GM18951 (cell line): ENCODE data around the gene FLACC1.

ENCODE experiments used
- POLR2A ChIP-seq: IDR thresholded peaks from 4 replicates; pipeline ENCODE4 v1.6.1; 2011; ENCODE audit warnings: mild to moderate bottlenecking; ENCODE audit not compliant: insufficient read length, insufficient read depth; ENCODE audit errors: extremely low read depth
- in situ Hi-C: fragments of 300-500 bp; cut with MboI; formaldehyde crosslinking; loops from one replicate; pipeline ENCODE4 v1.12.0; 2022; ENCODE audit warnings: low sequenced_read_pairs, mixed read lengths, inconsistent platforms; ENCODE audit not compliant: unreplicated experiment

The FLACC1 gene

GRCh38 chr2:201280191-201281040 is 76.7 kb downstream of the FLACC1 start:
- TF ChIP-seq POLR2A, result no peak
- in situ Hi-C loops, result no loop called here

- in situ Hi-C loops, result no loop called here
- TF ChIP-seq POLR2A, result no peak
Observed at GRCh38 chr2:201279079-201279478, 78.1 kb downstream of the FLACC1 start.

GRCh38 chr2:201276511-201276910 is 80.6 kb downstream of the FLACC1 start:
- in situ Hi-C loops, result no loop called here
- TF ChIP-seq POLR2A, result no peak

GRCh38 chr2:201275990-201276389 is 81.2 kb downstream of the FLACC1 start:
- in situ Hi-C loops, result no loop called here
- TF ChIP-seq POLR2A, result no peak

- in situ Hi-C loops, result no loop called here
- no peak for TF ChIP-seq POLR2A
Observed at GRCh38 chr2:201275069-201275468, 82.1 kb downstream of the FLACC1 start.

GRCh38 chr2:201273330-201273983 is 83.7 kb downstream of the FLACC1 start:
- in situ Hi-C loops, result no loop called here
- no peak for TF ChIP-seq POLR2A

GRCh38 chr2:201271917-201272316 is 85.2 kb downstream of the FLACC1 start:
- in situ Hi-C loops, result no loop called here
- no peak for TF ChIP-seq POLR2A

- in situ Hi-C loops, result no loop called here
- TF ChIP-seq POLR2A, result no peak
Observed at GRCh38 chr2:201270293-201271001, 86.7 kb downstream of the FLACC1 start.

GRCh38 chr2:201269764-201270163 is 87.4 kb downstream of the FLACC1 start:
- in situ Hi-C loops, result no loop called here
- no peak for TF ChIP-seq POLR2A

GRCh38 chr2:201267278-201268030 is 89.7 kb downstream of the FLACC1 start:
- no peak for TF ChIP-seq POLR2A
- in situ Hi-C loops, result no loop called here

- in situ Hi-C loops, result no loop called here
- no peak for TF ChIP-seq POLR2A
Observed at GRCh38 chr2:201266629-201267028, 90.5 kb downstream of the FLACC1 start.

GRCh38 chr2:201264472-201265173 is 92.5 kb downstream of the FLACC1 start:
- TF ChIP-seq POLR2A, result no peak
- in situ Hi-C loops, result no loop called here
